HG03196 (cell line): ENCODE results near the gene COX7A2.

Experiments used
- ATAC-seq: cut with Tn5 transposase; IDR thresholded peaks from one replicate; pipeline ENCODE4 v1.9.1; 2021; ENCODE audit not compliant: unreplicated experiment

The COX7A2 gene, protein sequence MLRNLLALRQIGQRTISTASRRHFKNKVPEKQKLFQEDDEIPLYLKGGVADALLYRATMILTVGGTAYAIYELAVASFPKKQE

GRCh38 chr6:75243333-75244062, at the start of gene COX7A2:
Gene COX7A2 (minus strand): TSS chr6:75243801. CDS start chr6:75243734, 67 bp downstream.
- peak; percentile 97 for ATAC-seq

DNA sequence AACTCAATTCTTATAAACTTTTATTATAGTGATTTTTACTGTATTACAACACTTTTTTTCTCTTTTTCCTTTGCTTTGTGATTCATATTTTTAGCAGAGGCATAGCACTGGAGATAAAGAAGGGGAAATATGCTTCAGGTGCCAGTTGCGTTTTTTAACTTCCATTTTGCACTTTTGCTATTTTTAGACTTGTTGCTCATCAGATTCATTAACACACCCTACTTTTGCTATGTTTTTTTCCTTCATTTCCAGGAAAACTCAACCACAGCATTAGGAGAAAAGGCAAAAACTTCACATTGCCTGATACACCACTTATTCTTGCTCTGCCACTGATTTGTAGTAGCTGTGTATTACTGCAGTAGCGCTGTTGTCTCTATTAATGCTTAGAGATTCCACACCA, 49.0 kb upstream of the COX7A2 start:
- no peak for ATAC-seq

- no peak for ATAC-seq
Measured at GRCh38 chr6:75291744-75292143, 48.1 kb upstream of the COX7A2 start.

- no peak for ATAC-seq
Measured at GRCh38 chr6:75291331-75291730, 47.7 kb upstream of the COX7A2 start.

DNA sequence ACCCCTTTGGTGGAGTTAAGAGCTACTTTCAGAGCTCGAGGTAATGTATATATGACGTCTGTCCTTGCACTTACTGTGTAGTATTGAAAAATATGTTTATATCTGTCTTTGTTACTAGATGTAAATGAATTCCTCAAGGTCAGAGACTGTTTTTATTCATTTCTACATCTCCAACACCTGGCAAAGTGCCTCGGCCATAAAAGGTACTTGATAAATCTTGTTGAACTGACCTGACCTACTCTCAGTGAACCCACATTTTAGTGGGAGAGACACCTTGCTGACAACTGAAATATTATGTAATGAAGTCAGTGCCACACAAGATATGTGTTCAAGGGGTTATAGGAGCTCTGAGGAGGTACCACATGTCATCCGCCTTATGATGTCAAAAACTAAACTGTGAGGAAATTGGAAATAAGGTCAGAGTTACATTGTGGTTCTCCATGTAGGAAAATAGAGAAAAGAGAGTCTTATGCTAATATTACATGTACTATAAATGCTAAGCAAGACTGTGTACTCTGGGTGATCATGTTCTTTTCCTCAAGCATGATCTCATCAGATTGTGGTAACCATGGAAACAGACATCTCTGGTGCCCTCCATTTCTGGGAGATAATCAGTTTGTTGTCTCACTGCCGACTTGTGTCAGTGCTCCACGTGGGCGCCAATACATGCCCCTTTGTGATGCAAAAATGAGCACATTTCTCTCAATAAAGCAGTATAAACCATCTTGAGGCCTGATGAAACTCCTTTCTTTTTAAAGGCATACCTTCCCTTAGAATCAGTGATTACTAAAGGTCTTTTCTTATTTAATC, 46.7 kb upstream of the COX7A2 start:
- ATAC-seq, result no peak

DNA sequence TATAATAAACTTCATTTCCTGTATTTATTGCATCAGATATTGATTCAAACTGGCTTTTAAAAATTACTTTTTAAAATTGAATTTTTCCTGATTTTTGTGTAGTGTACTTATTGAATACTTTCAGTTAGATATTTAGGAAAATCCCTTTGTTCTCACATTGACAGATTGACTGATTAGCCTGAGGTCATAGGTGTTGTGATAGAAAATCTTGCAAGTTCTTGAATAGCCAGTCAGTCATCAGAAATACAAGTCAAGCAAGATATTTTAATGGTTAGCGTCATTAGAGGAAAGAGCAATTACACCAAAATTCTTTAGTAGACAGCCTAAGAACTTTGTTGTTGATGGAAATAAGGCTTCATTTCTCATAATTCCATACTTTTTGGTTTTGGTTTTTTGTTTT, 44.4 kb upstream of the COX7A2 start:
- no peak for ATAC-seq

DNA sequence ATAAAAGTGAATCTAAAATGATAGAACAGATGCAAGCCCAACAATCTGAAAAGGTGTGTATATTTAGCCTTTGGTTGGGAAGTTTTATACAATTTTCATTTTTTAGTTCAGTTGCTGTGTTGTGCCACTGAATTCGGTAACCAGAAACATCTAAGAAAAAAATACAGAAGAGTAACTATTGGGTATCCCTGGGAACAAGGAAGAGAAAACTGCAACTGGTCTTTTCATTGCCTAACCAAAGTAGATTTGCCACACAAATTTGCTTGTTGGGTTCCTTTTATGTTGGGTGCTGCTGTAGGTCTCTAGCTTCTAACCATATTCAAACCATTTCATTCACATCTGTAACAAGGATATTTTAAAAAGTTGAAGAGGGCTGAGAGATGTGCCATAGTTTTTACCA, 43.8 kb upstream of the COX7A2 start:
- ATAC-seq, result no peak

DNA sequence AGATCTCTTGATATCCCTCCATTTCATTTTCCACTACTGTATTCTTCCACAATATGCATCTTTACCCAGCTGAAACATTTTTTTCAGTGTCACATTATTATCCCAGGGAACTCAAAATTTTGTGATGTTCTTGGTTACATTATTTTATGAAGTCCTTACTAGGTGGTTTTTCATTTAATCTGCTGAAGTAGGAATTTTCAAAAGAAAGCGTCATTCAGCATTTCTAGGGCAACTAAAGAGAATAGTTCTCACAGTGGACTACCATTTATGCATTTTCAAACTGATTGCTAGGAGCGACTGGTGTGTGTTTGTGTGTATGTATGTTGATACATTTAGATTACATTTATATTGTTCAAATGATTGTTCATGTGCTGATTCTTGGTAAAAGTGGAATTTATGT, 43.4 kb upstream of the COX7A2 start:
- no peak for ATAC-seq

GRCh38 chr6:75285283-75285639, 41.7 kb upstream of the COX7A2 start:
- peak; percentile 6 for ATAC-seq

DNA sequence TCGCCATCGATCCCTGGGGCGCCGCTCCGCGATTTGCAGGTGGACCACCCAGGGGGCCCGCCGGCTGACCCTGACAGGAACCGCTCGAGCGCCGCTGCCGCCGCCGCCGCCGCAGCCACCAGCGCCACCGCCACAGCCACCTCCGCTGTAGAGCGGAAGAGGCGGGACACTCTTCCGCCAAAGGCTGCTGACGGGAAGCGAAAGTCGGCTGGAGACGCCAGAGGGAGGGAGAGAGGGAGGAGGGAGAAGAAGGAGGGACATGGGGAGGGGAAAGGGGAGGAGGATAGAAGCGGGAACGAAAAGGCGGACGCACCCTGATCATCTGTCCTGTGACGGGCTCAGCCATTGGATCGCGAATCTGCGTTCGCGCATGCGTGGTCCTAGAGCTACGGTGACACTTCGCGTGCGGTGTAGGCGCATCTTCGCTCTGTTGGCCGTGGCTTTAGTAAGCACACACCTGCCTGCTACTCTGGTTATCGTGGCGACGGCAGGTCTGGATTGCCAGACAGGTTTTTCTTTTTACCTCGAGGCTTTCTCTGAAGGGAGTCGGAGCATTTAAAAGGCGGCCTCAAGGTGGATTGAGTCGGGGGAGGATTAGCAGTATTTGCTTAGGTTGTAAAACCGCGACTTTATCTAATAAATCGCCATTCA, 41.2 kb upstream of the COX7A2 start, which contains the start of gene TMEM30A:
TMEM30A (minus strand) TSS at position 161 of the 651 bp plus-strand sequence; CDS start at position 7, 154 bp downstream.
- peak; percentile 94 for ATAC-seq

GRCh38 chr6:75283907-75284631, 40.5 kb upstream of the COX7A2 start:
- ATAC-seq, result peak; percentile 1

GRCh38 chr6:75282706-75283105, 39.1 kb upstream of the COX7A2 start:
- ATAC-seq, result no peak

DNA sequence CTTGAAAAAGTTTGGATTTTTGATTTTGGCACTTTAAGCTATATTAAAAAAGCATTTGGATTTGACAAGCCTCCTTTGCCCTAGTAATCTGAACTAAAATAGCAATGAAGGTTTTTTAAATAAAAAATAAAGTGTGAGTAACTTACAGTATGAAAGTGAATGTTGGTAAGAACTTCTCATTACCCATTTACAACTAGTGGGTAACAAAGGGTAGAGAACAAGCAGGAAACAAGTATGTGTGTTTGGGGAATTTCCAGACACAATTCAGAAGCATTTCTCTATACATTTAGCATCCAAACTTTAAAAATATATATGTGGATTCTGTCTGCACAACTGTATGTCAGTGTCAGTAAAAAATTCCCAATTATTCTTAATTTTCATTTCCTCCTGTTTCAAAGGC, 38.1 kb upstream of the COX7A2 start:
- no peak for ATAC-seq

DNA sequence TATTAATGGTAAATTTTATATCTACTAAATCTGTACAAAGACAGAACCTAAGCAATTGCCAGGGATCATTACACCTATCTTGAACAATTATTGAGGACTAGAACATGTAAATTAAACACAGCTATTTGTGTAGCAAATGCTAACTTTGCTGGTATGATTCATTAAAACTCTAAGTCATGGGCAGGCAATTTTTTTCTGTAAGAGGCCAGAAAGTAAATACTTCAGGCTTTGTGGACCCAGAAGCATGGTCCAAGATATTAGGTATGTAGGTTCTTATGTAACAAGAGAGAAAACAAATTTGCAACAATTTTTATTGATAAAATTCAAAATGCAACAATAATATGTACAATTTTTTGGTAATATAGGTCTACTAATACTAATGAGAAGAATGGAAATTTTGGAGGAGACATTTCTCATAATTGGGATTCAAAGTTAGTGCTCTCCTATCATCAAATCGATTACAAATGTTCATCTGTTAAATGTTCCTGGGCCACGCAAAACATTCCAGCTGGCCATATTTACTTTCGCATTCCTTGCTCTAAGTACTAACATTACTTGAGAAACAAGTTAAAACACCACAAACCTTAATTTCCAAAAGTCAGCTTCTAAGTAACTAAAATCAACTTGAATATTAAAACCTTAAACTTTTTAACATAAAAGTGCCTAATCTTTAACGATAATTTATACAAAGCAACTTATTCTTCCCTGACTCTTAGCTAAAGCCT, 36.7 kb upstream of the COX7A2 start:
- ATAC-seq, result no peak

DNA sequence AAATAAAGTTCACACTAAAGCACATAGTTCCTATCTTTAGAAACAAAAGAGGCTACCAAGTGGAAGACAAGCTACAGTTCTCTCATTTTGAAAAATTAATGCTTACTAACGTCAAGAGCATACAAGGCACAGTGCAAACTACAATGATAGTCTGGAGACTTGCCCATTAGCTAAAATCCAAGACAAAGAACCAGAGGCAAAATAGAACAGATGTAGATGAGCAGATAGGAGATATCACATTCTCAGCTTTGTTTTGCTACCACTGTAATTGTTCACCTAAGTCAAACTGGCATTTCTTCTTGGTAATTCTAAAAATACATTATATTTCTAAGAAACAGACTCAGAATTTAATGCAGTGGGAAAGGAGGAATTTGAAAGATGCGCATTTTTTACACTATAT, 35.8 kb upstream of the COX7A2 start:
- ATAC-seq, result no peak

DNA sequence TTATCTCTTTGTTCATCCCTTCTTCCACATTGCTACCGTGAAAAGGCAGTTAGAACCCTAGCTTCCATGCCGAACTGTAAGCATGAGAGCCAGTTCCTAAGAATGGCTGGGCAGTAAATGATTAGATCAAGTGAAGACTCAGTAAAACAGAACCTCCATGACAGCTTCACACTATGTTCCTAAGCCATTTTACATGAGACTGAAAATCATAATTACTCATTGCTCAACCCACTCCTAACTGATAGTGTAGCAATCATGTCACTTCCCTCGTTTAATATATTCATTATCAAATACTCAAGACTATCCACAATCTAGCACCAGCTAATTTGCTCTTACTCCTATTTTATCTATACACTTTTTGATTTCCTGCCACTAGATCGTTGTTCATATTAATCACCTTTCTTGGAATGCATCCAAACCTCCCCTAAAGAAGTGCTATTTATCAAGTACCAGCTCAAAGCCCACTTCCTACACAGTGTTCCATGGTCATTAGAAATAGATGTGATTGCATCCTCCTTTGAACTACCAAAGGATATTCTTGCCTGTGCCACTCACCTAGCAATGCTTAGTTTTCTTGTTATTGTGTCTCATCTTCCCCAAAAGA, 35.0 kb upstream of the COX7A2 start:
- ATAC-seq, result no peak

- no peak for ATAC-seq
Measured at GRCh38 chr6:75275067-75275466, 31.5 kb upstream of the COX7A2 start.

DNA sequence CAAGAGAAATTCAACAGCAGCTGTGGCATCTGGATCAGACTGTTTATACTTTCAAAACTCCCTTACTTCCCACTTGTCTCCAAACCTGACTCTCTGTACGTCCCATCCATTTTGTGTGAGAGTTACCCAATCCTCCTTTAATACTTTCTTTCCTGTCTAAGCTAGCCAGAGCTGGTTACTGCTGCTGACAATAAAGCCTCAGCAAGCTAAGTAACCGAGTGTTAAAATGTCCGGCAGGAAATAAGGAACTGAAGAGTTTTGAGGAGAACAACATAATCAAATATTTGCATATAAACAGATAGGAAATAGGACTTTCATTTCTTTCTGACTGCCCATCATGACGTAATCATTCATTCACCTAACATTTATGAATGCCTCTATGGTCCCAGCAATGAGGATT, 29.4 kb upstream of the COX7A2 start:
- no peak for ATAC-seq

- no peak for ATAC-seq
Measured at GRCh38 chr6:75272145-75272840, 28.7 kb upstream of the COX7A2 start.
